ENCODE measurements around the gene ALDH3B2. TPM values are rescaled to one million over a fixed set of nuclear protein-coding genes. Genes with fewer than 3 reads are reported as not detected.

The ALDH3B2 gene
- total RNA-seq, 1 donor from 2014 or later = not detected

- H3K4me3 Mint-ChIP-seq = peak overlapping the region; percentile 84
- H3K27ac Mint-ChIP-seq (ENCODE audit: unreplicated experiment) = peak overlapping the region; percentile 60
- TF ChIP-seq CTCF (conservative IDR thresholded peaks at IDR 0.05) = peak; percentile 4
- DNase-seq (ENCODE audit: low read depth, low spot score) = no peak
- H3K9me3 Mint-ChIP-seq = no peaks in the 10 kb centered on the region
- peaks cover 20% of the 10 kb centered on the region for H3K4me1 Mint-ChIP-seq
- H3K36me3 Mint-ChIP-seq (ENCODE audit: low read depth) = peaks cover 3% of the 10 kb centered on the region
- no peaks in the 10 kb centered on the region for H3K27me3 Mint-ChIP-seq (ENCODE audit: low read depth)
These were observed 43.5 kb downstream of the ALDH3B2 start for GRCh38 chr11:67630943-67631331.

- peaks cover 20% of the 10 kb centered on the region for H3K4me1 Mint-ChIP-seq
- peaks cover 3% of the 10 kb centered on the region for H3K36me3 Mint-ChIP-seq (ENCODE audit: low read depth)
- peak; percentile 83 for TF ChIP-seq CTCF (conservative IDR thresholded peaks at IDR 0.05)
- no peaks in the 10 kb centered on the region for H3K9me3 Mint-ChIP-seq
- DNase-seq (ENCODE audit: low read depth, low spot score) = peak; percentile 98
- peak overlapping the region; percentile 84 for H3K4me3 Mint-ChIP-seq
- H3K27ac Mint-ChIP-seq (ENCODE audit: unreplicated experiment) = peak overlapping the region; percentile 60
- no peaks in the 10 kb centered on the region for H3K27me3 Mint-ChIP-seq (ENCODE audit: low read depth)
These were observed 44.0 kb downstream of the ALDH3B2 start for GRCh38 chr11:67630228-67630942.

GRCh38 chr11:67629386-67630227, 44.8 kb downstream of the ALDH3B2 start, which contains the start of gene NUDT8:
TSS of gene NUDT8 (minus strand) at chr11:67629937. CDS start at chr11:67629911, 26 bp downstream.
- Mint-ChIP-seq H3K4me1 (peaks cover 20% of the 10 kb centered on the region), H3K27ac (ENCODE audit: unreplicated experiment) (peak within 1 kb of the TSS; percentile 75), H3K27me3 (ENCODE audit: low read depth) (no peaks in the 10 kb centered on the region), H3K36me3 (ENCODE audit: low read depth) (peaks cover 3% of the 10 kb centered on the region), H3K9me3 (no peaks in the 10 kb centered on the region), H3K4me3 (peak within 1 kb of the TSS; percentile 84)
- peak; percentile 94 for TF ChIP-seq CTCF (conservative IDR thresholded peaks at IDR 0.05)
- DNase-seq (ENCODE audit: low read depth, low spot score) = peak; percentile 98

GRCh38 chr11:67628710-67629385, 45.6 kb downstream of the ALDH3B2 start:
- Mint-ChIP-seq H3K27ac (ENCODE audit: unreplicated experiment) (peak overlapping the region; percentile 75), H3K9me3 (no peaks in the 10 kb centered on the region), H3K27me3 (ENCODE audit: low read depth) (no peaks in the 10 kb centered on the region), H3K4me1 (peaks cover 20% of the 10 kb centered on the region), H3K36me3 (ENCODE audit: low read depth) (peaks cover 3% of the 10 kb centered on the region), H3K4me3 (peak overlapping the region; percentile 81)
- DNase-seq (ENCODE audit: low read depth, low spot score) = no peak
- no peak for TF ChIP-seq CTCF (conservative IDR thresholded peaks at IDR 0.05)
